NCI-H526 treated with DMSO at 0.1 percent for 48 hours (cell line): ENCODE measurements around the gene LRIG1.
"Not testable (repeated sequence)": the region's sequence is repeated elsewhere in the genome, so short reads cannot be mapped to it uniquely, and the experiment has no call there.

Experiments used
- DNase-seq: peaks from one replicate; lab custom pipeline; 2025; lab: John Stamatoyannopoulos, UW

The LRIG1 gene

GRCh38 chr3:66441129-66441528 lies 59.7 kb downstream of the LRIG1 start:
- no peak for DNase-seq

- no peak for DNase-seq
These were observed 61.0 kb downstream of the LRIG1 start for GRCh38 chr3:66439666-66440344.

- no peak for DNase-seq
These were observed 62.8 kb downstream of the LRIG1 start for GRCh38 chr3:66438046-66438445.

GRCh38 chr3:66437341-66437929 lies 63.4 kb downstream of the LRIG1 start:
- DNase-seq, result no peak

GRCh38 chr3:66435989-66436388 lies 64.8 kb downstream of the LRIG1 start:
- no peak for DNase-seq

- DNase-seq, result no peak
These were observed 66.1 kb downstream of the LRIG1 start for GRCh38 chr3:66434726-66435125.

- DNase-seq, result no peak
These were observed 67.4 kb downstream of the LRIG1 start for GRCh38 chr3:66433522-66433782.

GRCh38 chr3:66432767-66433521 lies 67.9 kb downstream of the LRIG1 start:
- DNase-seq, result no peak

- DNase-seq, result no peak
These were observed 68.6 kb downstream of the LRIG1 start for GRCh38 chr3:66432041-66432766.

GRCh38 chr3:66431494-66431893 lies 69.3 kb downstream of the LRIG1 start:
- DNase-seq, result no peak

GRCh38 chr3:66430876-66431275 lies 69.9 kb downstream of the LRIG1 start:
- DNase-seq, result no peak

- DNase-seq, result peak; percentile 59
These were observed 72.1 kb downstream of the LRIG1 start for GRCh38 chr3:66428733-66429132.

GRCh38 chr3:66427951-66428474 lies 72.8 kb downstream of the LRIG1 start:
- DNase-seq, result no peak

GRCh38 chr3:66427352-66427751 lies 73.5 kb downstream of the LRIG1 start:
- DNase-seq, result no peak

GRCh38 chr3:66426135-66426534 lies 74.7 kb downstream of the LRIG1 start:
- DNase-seq, result no peak

- no peak for DNase-seq
These were observed 75.2 kb downstream of the LRIG1 start for GRCh38 chr3:66425576-66426114.

GRCh38 chr3:66425032-66425431 lies 75.8 kb downstream of the LRIG1 start:
- DNase-seq, result no peak

GRCh38 chr3:66423791-66424190 lies 77.0 kb downstream of the LRIG1 start:
- no peak for DNase-seq

- not testable (repeated sequence) for DNase-seq
These were observed 78.9 kb downstream of the LRIG1 start for GRCh38 chr3:66421893-66422292.

- DNase-seq, result not testable (repeated sequence)
These were observed 79.7 kb downstream of the LRIG1 start for GRCh38 chr3:66421144-66421543.

GRCh38 chr3:66419036-66419435 lies 81.8 kb downstream of the LRIG1 start:
- DNase-seq, result no peak

- DNase-seq, result no peak
These were observed 82.3 kb downstream of the LRIG1 start for GRCh38 chr3:66418475-66418931.
